HG02588 (cell line): Measurements from ENCODE around the gene VOPP1.

Experiments used
- ATAC-seq: cut with Tn5 transposase; IDR thresholded peaks from one replicate; pipeline ENCODE4 v1.9.1; 2021; ENCODE audit warnings: mild to moderate bottlenecking, moderate library complexity; ENCODE audit not compliant: unreplicated experiment

VOPP1 gene

DNA sequence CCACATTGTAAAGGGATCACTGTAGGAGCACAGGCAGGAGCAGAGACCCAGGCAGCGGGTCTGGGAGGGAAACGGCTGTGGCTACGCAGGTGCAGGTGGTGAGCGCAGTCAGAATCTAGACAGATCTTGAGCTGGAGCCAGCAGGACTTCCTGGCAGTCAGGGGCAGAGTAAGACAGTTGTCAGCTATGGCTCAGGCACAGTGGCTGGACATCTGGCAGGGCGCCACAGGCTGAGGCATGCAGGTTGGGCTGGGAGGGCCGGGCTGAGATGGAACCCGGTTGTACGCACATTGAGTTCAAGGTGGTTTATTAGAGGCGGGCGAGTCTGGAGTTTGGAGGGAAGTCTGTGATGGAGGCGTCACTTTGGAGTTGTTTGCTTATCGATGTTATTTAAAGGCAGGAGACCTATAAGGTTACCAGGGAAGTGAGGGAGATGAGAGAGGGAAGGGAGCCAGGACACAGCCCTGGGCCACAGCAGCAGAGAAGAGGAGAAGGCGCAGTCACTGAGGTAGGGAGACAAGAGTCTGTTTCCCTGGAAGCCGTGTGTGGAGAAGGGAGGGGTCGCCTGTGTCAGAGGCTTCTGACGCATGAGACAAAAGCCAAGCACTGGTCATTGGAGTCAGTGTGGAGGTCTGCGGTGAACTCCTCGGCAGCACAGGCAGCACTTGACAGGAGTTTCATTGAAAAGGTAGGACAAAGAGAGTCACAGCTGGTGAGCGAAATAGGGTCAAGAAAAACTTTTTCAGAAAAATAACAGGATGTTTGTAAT, 133.4 kb downstream of the VOPP1 start:
- no peak for ATAC-seq

DNA sequence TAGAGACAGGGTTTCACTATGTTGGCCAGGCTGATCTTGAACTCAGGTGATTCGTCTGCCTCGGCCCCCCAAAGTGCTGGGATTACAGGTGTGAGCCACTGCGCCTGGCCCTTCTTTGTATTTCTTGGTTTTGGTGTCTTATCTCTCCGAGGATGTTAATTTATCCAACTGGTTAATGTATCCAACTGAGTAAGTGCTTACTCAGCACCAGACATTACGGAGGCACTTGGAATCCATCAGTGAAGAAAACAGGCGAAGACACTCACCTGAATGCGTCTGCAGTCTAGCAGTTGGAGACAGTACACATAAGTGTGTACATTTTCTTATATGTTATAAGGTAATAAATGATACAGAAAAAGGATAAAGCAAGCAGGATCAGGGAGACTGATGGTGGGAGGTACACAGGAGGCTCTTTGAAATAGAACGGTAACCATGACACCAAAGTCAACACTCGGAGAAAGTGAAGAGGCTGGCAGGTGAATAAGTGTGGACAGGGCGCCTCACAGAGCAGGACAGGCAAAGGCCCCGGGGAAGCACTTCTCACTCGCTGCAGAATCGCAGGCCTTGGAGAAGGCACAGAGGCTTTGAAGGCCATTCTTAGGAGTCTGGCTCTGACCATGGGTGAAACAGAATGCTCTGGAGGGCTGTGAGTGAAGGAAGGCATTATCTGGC, 134.1 kb downstream of the VOPP1 start:
- no peak for ATAC-seq

DNA sequence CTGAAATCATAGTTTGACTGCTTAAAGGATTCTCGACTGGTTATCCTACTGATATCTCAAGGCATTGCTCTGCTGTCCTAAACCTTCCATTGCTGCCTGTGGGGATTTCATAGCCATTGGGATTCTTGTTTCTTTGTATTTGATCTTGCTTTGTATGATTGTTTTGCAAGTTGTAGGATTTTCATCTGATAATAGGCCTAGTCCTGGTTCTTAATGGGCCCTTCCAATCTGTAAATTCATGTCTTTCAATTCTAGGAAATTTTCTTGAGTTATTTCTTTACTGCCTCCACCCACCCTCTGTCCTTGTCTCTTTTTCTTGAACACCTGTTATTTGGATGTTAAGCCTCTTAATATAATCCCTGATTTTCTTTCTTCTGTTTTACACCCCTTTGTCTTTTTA, 134.9 kb downstream of the VOPP1 start:
- ATAC-seq: no peak

DNA sequence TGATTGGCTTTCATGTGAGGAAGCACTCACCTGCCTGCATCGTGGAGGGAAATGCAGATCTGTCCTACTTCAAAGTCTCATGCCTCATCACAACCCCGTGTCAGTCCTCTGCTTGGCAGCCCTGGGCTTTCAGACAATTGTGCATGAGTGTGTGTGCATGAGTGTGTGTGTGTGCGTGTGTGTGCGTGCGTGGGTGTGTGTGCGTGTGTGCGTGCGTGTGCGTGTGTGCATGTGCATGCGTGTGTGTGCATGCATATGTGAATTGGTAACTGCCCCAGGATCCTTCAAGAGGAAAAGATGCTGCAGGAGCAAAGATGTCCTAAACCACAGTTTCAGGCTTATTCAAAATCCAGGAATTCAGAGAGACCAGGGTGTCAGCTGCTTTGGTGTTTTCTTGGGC, 135.8 kb downstream of the VOPP1 start:
- ATAC-seq: no peak

DNA sequence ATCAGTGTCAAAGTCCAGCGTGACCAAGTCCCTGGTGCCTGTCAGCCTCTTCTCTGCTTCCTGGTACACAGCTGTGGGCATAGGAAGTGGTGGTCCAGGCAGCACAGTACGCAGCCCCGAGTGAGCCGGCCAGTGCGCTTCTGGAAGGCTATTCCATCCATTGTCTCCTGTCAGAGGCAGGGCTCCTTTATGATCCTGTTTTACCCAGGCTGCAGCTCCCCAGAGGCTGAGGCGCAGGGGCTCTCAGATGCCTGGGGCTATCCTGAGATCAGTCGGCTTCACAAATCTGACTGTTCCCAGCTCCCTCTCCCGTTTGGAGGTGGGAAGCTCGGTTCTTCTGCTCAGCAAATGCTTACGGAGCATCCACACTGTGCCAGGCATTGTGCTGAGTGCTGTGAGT, 136.8 kb downstream of the VOPP1 start:
- ATAC-seq: no peak

DNA sequence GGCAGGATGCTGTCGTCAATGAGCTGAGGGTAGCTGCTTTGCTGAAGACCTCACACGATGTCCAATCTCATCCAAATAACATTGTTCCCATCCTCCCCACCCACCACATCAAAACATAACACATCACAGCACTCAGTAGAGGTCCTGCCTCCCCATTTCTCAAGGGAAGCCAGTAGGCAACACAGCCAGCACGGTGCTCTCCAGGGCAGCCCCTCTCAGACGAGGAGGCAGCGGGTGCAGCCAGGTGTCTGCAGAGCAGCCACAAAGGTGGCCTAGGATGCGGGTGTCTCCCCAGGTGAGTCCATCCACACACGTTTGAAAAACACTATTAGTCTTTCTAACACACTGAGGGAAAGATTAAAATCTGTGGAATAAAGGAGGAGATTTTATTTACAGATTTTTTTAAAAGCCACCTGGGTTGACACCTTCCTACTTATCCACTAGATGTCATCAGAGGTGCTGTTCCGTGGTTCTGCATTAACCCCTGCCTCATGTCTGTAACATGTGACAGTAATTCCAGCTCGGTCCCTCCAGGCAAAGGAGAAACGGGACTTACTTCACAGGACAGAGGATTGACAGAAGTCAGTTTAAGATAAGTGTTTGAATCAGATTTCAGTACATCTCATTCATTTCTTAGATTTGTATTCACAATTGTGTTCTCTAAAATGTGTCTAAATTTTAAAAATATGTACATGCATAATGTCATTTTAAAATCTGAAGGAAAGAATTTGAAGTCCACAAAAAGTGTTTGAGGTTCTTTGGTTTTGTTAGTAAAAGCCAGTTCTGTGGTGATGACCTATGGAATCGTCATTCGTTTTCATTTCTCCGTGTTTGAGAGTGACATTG, 139.1 kb downstream of the VOPP1 start:
- peak; percentile 61 for ATAC-seq

DNA sequence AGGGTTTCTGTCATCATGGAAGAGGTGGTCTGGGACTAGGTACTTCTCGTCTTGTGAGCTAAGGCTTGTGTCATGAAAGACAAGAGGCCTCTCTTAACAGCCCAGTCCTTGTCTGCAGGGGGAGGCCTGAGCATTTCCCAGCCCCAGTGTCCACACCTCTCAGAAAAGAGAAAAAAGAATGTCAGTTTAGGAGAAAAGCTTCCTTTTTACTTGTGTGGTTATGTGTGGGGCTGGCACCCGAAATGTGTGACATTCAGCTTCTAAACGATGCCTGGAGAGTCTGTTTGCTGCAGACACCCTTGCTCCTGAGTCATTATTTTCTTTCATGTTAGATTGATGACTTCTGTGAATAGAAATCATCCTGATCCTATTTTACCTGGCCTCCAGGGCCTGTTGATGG, 139.8 kb downstream of the VOPP1 start:
- no peak for ATAC-seq

DNA sequence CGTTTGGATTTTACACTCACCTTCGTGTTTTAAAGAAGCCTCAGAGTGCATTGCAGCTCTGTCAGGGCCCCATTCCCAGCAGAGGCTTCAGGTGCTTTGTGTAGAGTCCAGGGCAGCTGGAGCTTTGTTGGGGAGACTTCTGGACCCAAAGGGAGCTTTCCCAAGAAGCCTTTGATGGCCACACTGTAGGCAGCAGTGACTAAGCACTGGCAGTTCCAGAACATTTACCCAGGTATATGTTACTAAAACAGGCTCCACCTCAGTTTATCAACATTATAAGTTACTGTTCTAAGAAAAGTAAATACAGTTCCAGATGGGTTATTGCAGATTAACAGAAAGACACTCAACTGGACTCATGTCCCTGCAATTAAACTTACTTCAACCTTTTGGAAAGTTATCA, 140.4 kb downstream of the VOPP1 start:
- no peak for ATAC-seq

DNA sequence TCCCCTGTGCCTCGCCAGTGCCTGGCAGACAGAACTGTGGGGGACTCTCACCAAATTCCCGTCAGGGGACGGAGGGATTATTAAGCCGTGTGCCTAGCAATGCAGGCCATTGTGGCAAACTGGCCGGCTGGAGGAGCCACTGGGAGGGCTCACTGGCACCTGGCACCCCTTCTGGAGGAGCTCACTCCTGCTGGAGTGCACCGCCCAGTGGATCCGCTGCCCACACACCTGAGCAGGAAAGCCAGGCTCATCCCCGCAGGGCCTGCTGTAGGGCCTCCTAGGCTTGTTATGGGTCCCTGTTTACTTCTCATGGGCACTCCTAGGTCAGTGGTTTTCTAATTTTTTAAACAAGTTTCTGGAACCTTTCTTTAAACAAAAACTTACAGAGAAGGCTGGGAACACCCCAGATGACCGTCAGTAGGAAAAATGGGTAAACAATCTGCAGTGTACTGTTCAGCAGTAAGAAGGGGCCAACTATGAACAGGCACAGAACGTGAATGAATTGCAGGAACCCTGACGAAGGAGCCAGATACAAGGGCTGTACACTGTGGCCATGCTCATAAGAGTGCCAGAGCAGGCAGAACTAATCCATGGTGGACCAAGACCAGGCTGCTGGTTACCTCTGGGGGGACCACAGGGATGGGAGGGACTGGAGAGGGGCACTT, 142.3 kb downstream of the VOPP1 start:
- no peak for ATAC-seq

DNA sequence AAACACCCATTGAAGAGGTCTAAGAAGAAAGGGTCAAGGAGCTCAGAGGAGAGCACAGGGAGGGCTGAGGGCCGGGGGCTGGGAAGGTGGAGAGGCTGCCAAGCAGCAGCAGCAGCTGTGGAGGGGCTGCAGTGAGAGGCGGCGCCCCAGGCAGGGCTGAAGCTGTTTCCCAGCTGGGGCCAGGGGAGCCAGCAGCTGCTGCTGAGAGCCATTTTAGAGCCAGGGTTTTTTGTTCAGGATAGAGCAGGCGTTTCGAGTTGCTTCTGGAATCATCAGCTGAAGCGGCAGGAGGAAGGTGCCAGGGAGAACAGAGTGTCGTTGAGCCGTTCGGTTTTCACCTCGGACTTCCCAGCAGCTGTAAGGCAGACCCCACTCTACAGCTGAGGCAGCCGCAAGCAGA, 144.5 kb downstream of the VOPP1 start:
- ATAC-seq: no peak

DNA sequence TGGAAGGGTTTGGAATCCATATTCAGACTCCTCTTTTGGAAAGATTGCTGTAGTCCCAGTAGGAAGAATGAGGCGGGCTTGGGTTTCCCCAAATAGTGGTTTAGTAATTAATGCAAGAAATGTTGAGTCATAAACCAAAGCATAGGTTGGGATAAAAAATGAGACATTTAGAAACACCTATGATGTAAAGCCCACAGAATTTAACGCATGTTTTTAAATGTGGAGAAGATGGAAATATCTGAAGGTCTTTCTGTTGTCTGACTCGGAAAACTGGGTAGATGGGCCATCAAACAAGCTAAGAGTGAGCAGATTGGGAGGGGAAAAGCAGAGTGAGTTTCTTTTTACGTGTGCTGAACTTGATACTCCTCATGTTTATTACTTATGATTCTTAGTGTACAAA, 145.0 kb downstream of the VOPP1 start:
- ATAC-seq: no peak

DNA sequence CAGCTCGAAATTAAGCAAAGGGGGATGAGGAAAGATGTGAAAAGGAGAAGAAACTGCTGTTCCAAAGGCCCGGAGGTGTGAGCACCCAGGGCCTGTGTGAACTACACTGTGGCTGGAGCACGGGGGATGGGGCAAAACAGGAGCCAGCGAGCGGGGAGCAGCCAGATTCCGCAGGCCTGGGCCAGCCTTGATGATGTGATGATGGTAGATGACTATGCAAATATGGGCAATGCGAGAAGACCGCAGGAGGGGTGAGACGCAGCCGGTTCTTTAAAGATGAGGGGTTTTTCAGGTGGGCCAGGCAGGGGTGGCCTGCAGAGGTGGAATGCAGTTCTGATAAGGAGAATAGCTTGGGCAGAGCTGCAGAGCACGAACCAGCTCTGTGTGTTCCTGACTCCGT, 145.6 kb downstream of the VOPP1 start:
- no peak for ATAC-seq

DNA sequence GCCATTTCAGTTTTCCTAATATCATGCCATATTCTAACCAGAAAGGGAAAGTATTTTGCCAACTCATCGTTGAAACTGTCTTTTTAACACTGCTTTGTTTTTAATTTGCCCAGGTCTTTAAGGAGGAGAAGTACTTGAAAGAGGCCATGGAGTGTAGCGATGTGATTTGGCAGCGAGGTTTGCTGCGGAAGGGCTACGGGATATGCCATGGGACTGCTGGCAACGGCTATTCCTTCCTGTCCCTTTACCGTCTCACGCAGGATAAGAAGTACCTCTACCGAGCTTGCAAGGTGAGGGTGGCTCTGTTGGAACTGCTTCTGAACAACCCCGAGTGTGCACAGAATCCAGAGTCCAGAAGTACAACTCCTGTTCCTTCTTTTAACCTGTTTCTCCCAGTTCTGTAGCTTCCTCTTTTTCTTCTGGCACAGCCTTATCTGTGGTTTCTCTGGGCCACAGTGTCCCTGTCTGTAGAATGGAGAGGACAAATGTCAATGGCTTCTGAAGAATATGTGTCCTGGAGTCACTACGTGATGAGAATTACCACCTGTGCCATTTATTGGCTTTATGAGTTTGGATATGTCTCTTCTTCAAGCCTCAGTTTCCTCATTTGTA, 147.1 kb downstream of the VOPP1 start:
- no peak for ATAC-seq

DNA sequence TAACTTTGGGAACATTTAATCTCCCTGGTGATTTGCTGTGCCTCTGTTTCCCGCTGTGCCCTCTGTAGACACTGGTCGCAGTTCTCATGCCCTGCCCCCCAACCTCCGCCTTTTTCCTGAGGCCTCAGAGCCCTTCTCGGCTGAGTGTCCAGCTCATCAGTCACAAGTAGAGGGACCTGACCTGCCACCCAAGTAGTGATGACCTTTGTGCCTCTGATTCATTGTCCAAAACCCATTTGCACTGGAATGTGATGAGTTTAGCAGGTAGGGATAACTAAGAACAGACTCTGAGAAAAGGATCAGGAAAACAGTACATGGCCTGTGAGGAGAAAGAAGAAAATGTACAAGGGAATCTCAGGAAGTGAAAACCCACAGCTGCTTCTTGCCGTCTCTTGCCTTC, 148.4 kb downstream of the VOPP1 start:
- ATAC-seq: no peak

DNA sequence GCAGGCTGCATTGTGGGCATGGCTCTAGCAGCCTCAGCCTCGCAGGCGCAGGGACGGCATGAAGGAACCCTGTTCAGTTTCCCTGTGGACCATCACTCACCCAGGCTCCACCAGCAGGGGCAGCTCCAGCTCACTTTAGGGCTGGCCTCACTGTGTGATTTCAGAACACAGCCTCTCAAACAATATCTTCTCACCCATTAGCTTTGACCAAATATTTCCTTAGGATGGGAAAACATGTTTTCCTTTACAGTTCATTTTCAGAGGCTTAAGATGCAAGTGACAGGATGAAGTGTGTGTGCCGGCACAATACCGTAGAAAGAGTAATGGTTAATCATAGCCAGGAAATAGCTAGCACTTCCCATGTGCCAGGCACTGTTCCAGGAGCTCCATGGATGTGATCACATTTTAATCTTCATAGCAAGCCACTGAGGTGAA, 149.0 kb downstream of the VOPP1 start:
- no peak for ATAC-seq
